Left lung (tissue), 10 donors: ENCODE results near the gene ATRNL1. TPM values are rescaled to one million over a fixed set of nuclear protein-coding genes. Genes with fewer than 3 reads are reported as not detected.

ENCODE experiments used
- ATAC-seq: fragments of 200-7000 bp; cut with Tn5 transposase; one replicate; pipeline ENCODE4 v1.9.1; 2020; ENCODE audit warnings: moderate library complexity
- DNase-seq, 4 donors: peaks; one replicate each; pipeline ENCODE4 v3.0.0-alpha.2; 2013 to 2020
- H3K27ac ChIP-seq, 2 donors: fragments of 200-600 bp; sonication (generic) in 1 of 2; one replicate each; pipeline versions ENCODE4 v1.5.0 to v1.8.0; 2020 to 2021
- H3K27me3 ChIP-seq, 2 donors: fragments of 200-600 bp; sonication (generic) in 1 of 2; one replicate each; pipeline versions ENCODE4 v1.5.0 to v1.8.0; 2020 to 2021
- H3K36me3 ChIP-seq, 2 donors: fragments of 200-600 bp; sonication (generic) in 1 of 2; one replicate each; pipeline versions ENCODE4 v1.5.0 to v1.8.0; 2020 to 2021
- H3K4me1 ChIP-seq, 2 donors: fragments of 200-600 bp; one replicate each; pipeline ENCODE4 v1.8.0; 2021
- H3K4me3 ChIP-seq, 2 donors: fragments of 200-600 bp; sonication (generic) in 1 of 2; one replicate each; pipeline versions ENCODE4 v1.5.0 to v1.8.0; 2020 to 2021; ENCODE audit warnings: mild to moderate bottlenecking in 1 of 2
- H3K9me3 ChIP-seq, 2 donors: fragments of 200-600 bp; sonication (generic) in 1 of 2; one replicate each; pipeline versions ENCODE4 v1.5.0 to v1.8.0; 2020 to 2021
- intact Hi-C, 2 donors: fragments of 100-400 bp; cut with DNase I; formaldehyde crosslinking; loops; one replicate each; pipeline versions ENCODE4 v1.11.2 to v1.14.2; 2022
- polyA plus RNA-seq, 6 donors: library from polyadenylated mRNA; unstranded; fragments of 120-200 nt; gene quantifications; one replicate each; pipeline ENCODE4 v1.2.1, GENCODE V29; 2013; ENCODE audit not compliant: insufficient read length in 6 of 6
- total RNA-seq, 2 donors: library from RNA; stranded (reverse); fragmentation: NEBNext Ultra II Directional; extraction: Animal tissue kit (Norgen Biotek cat#: 25700); gene quantifications; one replicate each; pipeline ENCODE4 v1.2.1, GENCODE V29; 2021
- TF ChIP-seq, protein P1 (sequence below), 2 donors: fragments of 200-600 bp; sonication (generic) in 1 of 2; IDR thresholded peaks; one replicate each; pipeline versions ENCODE4 v1.5.0 to v1.8.0; 2021; ENCODE audit warnings: antibody characterized with exemption in 2 of 2
- donor health status: DM: no; HTN: yes; CAD: no.
- donor health status: DM: no; HTN: no; CAD: no.

ATRNL1 gene
- total and polyA plus RNA-seq, 8 donors: 0.26 to 6.7 (median 5.1) TPM

DNA sequence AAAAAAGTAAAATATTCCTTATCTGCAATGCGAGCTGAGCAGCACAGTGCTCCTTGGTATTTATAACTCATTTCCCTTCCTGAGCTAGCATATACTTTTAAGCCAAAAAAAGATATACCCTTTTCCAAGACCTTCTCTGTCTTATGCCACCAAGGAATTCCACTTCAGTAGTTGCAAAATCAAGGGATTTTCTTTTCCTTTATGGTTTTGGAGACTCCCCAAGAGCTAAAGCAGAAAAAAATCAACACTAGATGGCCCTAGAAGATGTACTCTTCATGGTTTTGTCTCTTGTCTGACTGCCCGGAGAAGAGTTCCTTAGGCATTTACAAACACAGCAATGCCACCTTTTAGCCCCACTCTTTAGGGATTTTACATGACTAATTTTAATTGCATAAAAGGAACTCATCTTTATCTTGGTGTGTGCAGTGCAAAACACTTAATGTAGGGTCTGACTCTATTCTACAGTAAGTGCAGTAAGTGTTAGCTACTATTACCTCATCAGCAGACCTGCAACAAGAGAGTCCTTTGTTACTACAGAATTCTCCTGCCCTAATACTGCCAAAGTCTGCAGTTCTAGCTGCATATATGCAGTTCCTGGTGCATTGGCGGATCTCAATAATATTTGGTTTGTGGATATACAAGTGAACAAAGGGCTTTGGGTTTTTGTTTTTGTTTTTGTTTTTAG is 736.5 kb downstream of the ATRNL1 start:
- DNase-seq (peak in 1 of 4 donors; percentile 34), ATAC-seq (peak; percentile 54)
- Histone ChIP-seq H3K4me3 (no peak overlapping the region), H3K27me3 (no peaks in the 10 kb centered on the region), H3K36me3 (no peaks in the 10 kb centered on the region), H3K27ac (no peak overlapping the region), H3K9me3 (peaks cover 0 to 4% of the 10 kb centered on the region in 2 donors), H3K4me1 (no peaks in the 10 kb centered on the region)
- intact Hi-C loops: no loop called here
- TF ChIP-seq, protein P1, sequence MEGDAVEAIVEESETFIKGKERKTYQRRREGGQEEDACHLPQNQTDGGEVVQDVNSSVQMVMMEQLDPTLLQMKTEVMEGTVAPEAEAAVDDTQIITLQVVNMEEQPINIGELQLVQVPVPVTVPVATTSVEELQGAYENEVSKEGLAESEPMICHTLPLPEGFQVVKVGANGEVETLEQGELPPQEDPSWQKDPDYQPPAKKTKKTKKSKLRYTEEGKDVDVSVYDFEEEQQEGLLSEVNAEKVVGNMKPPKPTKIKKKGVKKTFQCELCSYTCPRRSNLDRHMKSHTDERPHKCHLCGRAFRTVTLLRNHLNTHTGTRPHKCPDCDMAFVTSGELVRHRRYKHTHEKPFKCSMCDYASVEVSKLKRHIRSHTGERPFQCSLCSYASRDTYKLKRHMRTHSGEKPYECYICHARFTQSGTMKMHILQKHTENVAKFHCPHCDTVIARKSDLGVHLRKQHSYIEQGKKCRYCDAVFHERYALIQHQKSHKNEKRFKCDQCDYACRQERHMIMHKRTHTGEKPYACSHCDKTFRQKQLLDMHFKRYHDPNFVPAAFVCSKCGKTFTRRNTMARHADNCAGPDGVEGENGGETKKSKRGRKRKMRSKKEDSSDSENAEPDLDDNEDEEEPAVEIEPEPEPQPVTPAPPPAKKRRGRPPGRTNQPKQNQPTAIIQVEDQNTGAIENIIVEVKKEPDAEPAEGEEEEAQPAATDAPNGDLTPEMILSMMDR (IDR thresholded peaks at IDR 0.05): no peak

DNA sequence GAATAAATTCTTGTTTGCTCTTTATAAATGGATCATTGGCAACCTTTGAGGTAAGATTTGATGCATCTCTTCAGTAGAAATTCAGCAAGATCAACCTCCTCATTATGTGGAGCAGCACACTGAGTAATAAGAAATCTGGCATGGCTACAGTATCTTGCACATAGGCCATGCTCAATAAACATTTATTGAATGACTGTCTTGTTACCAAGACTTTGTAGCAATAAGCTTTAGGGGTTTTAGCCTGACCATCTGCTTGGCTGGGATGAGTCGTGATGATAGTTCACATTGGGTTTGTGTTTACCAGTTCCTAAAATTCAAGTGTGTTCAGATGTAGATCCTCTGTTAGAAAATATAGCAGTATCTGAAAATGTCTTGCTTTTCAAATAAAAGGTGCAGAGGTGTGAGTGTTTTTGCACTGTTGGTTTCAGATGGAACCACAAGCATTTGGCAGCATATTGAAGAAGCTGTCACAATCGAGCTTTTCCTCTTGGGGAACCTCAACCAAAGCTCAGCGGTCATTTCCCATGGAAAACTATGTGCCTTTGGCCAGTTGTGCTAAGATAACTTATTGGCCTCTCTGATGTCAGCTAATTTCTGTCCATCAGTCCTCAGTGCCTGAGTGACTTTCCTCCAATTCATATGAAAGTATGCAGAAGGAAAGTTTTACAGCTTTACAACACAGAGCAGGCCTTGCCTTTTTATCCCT is 737.3 kb downstream of the ATRNL1 start:
- H3K36me3 ChIP-seq: no peaks in the 10 kb centered on the region
- H3K4me3 ChIP-seq: no peak overlapping the region
- intact Hi-C loops: no loop called here
- no peak for ATAC-seq
- H3K4me1 ChIP-seq: no peaks in the 10 kb centered on the region
- H3K9me3 ChIP-seq: no peaks in the 10 kb centered on the region
- no peak overlapping the region for H3K27ac ChIP-seq
- H3K27me3 ChIP-seq: no peaks in the 10 kb centered on the region
- TF ChIP-seq, protein P1 (IDR thresholded peaks at IDR 0.05): no peak
- DNase-seq: no peak

DNA sequence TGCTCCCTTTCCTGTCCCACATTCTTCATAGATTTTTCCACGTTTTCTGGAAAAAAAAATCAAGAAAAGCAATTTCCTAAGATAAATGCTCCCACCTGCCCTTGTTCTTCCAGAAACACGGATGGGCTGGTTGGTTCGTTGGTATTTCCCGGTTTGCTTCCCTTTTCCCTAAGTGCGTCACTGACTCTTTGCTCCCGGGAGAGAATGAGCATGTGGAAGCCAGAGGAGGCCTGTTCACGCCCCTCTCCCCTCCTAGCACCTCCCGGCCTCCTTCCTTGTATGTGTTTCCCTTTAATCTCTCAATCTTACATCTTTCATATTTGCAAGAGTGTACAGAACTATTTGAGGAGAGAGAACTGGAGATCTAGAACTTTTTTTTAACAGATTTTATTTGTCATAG is 737.9 kb downstream of the ATRNL1 start:
- DNase-seq (no peak), ATAC-seq (no peak)
- Histone ChIP-seq H3K4me3 (no peak overlapping the region), H3K27me3 (no peaks in the 10 kb centered on the region), H3K36me3 (no peaks in the 10 kb centered on the region), H3K9me3 (no peaks in the 10 kb centered on the region), H3K27ac (no peak overlapping the region), H3K4me1 (no peaks in the 10 kb centered on the region)
- TF ChIP-seq, protein P1 (IDR thresholded peaks at IDR 0.05): no peak
- intact Hi-C loops: no loop called here

DNA sequence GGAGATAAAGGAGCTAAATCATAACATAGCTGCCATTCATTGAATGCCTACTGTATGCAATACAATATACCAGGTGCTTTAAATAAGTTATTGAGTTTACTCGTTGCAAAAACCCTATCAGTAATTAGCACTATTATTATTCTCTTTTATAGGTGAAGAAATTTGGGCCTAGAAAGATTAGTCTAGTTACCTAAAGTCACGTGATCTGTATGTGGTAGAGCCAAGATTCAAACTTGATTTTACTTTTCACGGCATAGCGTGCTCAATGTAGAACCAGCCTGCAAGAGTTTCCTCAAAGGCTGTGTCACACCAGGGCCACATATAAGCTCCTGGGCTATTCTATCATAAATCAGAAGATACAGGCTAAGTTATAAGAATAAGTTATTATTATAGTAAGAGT is 740.0 kb downstream of the ATRNL1 start:
- Histone ChIP-seq H3K36me3 (no peaks in the 10 kb centered on the region), H3K9me3 (no peaks in the 10 kb centered on the region), H3K4me3 (no peak overlapping the region), H3K27ac (no peak overlapping the region), H3K4me1 (no peaks in the 10 kb centered on the region), H3K27me3 (no peaks in the 10 kb centered on the region)
- DNase-seq (no peak), ATAC-seq (no peak)
- TF ChIP-seq, protein P1 (IDR thresholded peaks at IDR 0.05): no peak
- intact Hi-C loops: no loop called here

DNA sequence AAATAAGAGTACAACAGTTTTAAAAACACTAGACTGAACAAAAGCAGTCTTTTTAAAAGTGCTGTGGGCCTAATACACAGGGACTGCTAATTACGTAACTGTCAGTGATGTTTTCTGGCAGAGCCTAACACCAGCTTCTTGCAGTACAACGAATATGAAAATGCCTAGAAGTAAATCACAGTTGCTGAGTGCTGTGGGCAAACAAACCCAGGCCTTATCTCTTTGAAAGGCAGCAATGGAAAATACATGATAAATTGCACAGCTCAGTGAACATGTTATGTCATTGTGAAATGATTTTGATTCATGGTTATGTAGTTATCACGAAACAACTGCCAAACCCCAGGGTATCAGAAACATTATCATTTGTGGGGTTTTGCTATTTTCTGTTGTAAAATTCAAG is 751.4 kb downstream of the ATRNL1 start:
- ATAC-seq: no peak
- no peaks in the 10 kb centered on the region for H3K36me3 ChIP-seq
- intact Hi-C loops: no loop called here
- DNase-seq: peak in 2 of 4 donors; percentile 35 to 55
- H3K4me1 ChIP-seq: no peaks in the 10 kb centered on the region
- no peaks in the 10 kb centered on the region for H3K27me3 ChIP-seq
- no peak overlapping the region for H3K27ac ChIP-seq
- no peak overlapping the region for H3K4me3 ChIP-seq
- TF ChIP-seq, protein P1 (IDR thresholded peaks at IDR 0.05): no peak
- no peaks in the 10 kb centered on the region for H3K9me3 ChIP-seq
